ENCODE results near the gene CCDC191. TPM values are rescaled to one million over a fixed set of nuclear protein-coding genes. Genes with fewer than 3 reads are reported as not detected.

The CCDC191 gene
- total RNA-seq: 0.35 and 0.85 TPM in 2 replicates

GRCh38 chr3:114056130-114057010 lies at the start of gene CCDC191, which contains the start of gene QTRT2:
TSS of gene CCDC191 (minus strand) at chr3:114056526. CDS start at chr3:114056466, 60 bp downstream.
TSS of gene QTRT2 (plus strand) at chr3:114056737. CDS start at chr3:114065258, 8,521 bp downstream.

GRCh38 chr3:113947372-113948014 lies 108.8 kb downstream of the CCDC191 start, which contains the start of gene ZDHHC23:
TSS of gene ZDHHC23 (plus strand) at chr3:113948013. CDS start at chr3:113948803, 790 bp downstream.

Other genes with a start within 250 kb of the CCDC191 start
- gene GRAMD1C, start 217.7 kb downstream of the CCDC191 start, total RNA-seq: 1.3 and 3.0 TPM in 2 replicates
- 0.82 TPM in 1 of 2 replicates, not detected in the other for gene ZDHHC23, start 108.5 kb downstream of the CCDC191 start, total RNA-seq
- gene QTRT2, start 211 bp upstream of the CCDC191 start, total RNA-seq: 6.9 and 10.3 TPM in 2 replicates
- not detected in 2 replicates for gene DRD3, start 122.5 kb upstream of the CCDC191 start, total RNA-seq
- gene ZNF80, start 181.1 kb upstream of the CCDC191 start, total RNA-seq: not detected in 2 replicates
- not detected in 2 replicates for gene TIGIT, start 237.5 kb upstream of the CCDC191 start, total RNA-seq

Measured in pericardium fibroblast (primary cell).